ENCODE data around the gene CDK5R2.

GRCh38 chr2:218924757-218925156 is 34.7 kb upstream of the CDK5R2 start:
- TF ChIP-seq CTCF (IDR thresholded peaks at IDR 0.05; ENCODE audit: insufficient read depth, low read depth, low read length) (no peak), EZH2 (IDR thresholded peaks at IDR 0.05; ENCODE audit: insufficient read depth, low read length) (no peak)
